NCI-H2227 treated with DMSO at 0.1 percent for 48 hours (cell line): ENCODE data around the gene RHBDL1.

ENCODE experiments used
- DNase-seq: peaks from one replicate; lab custom pipeline; 2025; lab: John Stamatoyannopoulos, UW

The RHBDL1 gene

DNA sequence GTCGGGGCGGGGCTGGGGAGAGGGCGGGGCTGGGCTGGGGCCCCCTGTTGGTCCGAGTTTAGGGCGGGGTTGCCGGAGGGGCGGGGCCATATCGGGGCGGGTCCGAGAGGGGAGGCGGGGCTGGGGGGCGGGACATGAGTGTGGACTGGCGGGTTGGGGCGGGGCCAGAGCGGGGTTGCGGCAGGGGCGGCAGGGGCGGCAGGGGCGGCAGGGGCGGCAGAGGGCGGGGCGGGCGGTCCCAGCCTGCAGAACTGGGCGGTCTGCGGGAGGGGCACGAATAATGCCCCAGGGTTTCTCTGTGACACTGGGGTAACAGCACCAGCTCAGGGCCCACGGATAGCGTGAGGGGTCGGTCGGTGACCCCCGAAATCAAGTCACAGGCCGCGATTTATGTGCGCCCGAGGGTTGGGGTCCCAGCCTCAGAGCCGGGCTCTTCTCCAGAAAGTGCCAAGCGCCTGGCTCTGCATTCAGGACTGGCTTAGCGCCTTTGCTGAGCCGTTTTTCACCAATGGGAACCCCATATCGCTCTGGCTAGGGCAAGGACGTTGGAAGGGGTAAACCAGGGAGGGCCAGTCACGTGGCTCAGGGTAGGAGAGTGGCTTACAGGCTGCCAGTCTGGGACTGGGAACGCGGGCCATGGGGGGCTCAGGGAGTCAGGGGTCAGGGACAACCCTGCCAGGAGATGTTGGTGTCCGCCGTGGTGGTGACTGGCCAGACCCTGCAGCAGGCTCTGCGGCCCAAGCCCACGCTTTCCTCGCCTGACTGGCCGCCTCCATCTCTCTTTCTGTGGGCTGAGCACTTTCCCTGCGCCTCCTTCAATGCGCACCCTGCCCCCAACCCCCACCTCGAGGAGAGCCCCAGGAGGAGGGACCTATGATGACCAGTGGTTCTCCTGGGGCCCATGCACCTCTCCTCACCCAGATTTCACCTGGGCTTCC is 38.1 kb upstream of the RHBDL1 start:
- DNase-seq: peak; percentile 88

DNA sequence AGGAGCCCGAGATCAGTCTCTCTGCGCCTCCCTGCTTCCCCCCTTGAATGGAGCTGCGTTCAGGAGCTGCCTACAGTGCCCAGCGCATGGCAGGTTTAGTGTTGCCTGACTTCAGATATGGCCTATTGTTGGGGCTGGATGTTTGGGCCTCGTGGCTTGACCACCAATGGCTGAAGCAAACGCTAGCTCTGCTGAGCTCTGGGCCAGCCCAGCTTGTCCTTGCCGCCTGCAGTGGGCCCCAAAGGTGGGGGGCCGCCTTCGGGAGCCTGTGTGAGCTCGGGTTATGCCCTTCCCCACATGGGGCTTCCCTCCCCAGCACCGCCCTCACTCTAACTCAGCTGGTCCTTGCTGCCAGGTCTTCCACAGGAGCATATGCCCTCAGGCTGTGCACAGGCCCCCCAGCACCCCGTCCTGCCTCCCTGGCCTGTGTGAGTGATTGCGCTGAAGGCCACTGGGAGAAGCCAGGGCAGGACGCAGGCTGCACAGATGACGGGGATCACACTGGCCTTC is 37.4 kb upstream of the RHBDL1 start:
- no peak for DNase-seq

DNA sequence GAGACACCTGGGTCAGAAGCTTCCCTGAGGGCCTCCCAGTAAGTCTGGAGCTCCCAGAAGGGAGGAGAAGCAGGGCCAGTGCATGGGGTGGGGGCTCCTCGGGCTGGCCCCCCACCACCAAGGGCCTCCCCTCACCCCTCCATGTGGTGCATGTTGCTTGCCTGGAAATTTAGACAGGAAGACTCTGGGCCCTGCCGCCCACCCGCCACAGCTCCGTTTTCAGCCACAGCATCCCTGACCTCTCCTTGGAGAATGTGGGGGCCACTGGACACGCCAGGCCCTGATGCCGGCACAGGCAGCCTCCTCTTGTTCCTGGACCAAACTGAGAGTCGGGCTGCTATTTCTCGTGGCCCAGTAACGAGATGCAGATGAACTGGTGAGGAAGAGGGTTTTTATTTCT is 36.6 kb upstream of the RHBDL1 start:
- no peak for DNase-seq

DNA sequence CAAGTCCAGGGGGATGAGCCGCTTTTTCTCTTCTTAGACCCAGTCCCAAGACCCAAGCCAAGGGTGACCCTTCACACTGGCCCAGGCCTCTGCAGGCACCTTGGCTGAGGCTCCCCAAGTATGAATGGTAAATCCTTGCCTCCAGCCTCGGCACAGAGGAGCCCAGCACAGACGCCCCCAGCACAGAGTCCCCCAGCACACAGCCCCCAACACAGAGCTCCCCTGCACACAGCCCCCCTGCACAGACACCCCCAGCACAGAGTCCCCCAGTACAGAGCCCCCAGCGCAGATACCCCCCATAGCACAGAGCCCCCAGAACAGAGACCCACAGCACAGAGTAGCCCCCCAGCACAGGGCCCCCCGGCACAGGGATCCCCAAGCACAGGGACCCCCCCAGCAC is 34.9 kb upstream of the RHBDL1 start:
- no peak for DNase-seq

DNA sequence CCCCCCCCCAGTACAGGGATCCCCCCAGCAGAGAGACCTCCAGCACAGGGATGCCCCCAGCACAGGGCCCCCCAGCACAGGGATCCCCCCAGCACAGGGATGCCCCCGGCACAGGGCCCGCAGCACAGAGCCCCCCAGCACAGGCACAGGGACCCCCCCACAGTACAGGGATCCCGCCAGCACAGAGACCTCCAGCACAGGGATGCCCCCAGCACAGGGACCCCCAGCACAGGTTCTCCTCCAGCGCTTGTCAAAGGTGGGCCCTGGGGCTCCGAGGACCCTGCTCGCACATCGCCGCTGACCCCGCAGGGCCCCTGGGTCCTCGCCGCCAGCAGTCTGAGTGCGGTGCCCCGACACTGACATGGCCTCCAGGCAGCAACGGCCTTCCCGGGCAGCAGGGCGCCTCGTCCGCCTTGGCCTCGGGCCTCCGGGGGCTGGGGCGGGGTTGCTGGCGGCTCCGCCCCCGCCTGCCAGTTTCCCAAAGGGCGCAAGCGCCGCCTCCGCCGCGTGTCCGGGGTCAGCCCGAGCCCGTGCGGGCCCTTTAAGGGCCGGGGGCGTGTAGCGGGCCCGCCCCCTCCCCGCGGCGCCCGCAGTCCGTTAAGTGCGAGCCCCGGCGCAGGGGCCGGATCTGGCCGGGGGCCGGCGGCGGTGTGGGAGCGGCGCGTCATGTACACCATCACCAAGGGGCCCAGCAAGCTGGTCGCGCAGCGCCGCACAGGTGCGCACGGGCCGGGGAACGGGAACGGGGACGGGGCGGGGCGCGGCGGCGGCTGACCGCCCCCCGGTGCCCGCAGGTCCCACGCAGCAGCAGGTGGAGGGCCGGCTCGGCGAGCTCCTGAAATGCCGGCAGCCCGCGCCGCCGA is 33.9 kb upstream of the RHBDL1 start, which contains the start of gene MCRIP2:
Gene MCRIP2 (plus strand): TSS at position 503 of the 863 bp plus-strand sequence. CDS start 164 bp downstream, at position 667.
- peak; percentile 55 for DNase-seq

DNA sequence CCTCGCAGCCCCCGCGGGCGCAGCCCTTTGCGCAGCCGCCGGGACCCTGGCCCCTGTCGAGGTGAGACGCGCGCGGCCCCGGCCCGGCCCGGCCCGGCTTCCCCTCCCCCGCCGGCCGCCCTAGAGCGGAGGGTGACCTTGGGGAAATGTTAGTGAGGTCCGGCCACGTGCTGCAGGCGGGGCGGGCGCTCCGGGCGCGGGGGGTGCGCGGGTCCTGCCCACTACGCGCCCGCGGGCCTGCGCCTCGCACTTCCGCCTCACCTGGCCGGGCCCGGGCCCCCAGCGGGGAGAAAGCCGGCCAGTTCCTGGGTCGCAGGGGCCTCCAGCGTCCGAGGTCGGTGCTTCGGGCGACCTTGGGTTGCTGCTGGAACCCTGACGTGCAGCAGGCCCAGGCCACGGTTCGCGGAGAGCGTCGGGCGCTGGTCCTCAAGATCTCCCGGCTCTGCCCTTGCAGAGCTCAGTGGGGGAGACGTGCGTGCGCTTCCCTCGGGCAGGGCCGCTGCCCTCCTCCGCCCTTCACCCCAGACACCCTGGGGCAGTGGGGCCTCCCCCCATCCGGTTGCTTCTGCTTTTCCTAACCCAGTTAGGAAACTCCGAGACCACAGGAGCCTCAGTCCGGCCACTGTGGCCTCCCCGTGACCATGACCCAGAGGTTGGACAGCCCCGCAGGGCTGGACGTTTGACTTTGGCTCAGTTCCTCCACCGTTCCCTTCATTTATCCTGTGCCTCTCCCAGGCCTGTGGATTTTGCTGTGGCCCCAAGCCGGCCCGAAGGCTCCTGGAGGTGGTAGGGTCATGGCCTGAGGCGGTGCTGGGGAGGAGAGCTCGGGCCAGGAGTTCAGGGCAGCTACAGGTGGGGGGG is 33.1 kb upstream of the RHBDL1 start:
- no peak for DNase-seq

DNA sequence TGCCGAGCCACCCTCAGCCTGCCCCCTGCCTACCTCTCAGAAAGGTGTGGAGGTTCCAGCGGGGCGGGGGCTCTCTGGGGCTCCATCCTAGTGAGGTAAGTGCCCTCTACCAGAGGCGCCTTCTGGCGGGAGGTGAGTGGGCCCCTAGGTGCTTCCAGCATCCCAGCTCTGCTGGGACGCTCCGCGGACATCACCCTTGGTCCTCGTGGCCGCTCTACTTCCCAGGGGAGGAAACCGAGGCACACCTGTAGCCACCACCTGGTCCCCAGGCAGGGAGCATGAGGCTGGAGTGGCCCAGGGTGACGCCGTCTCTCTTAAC is 32.5 kb upstream of the RHBDL1 start:
- no peak for DNase-seq

DNA sequence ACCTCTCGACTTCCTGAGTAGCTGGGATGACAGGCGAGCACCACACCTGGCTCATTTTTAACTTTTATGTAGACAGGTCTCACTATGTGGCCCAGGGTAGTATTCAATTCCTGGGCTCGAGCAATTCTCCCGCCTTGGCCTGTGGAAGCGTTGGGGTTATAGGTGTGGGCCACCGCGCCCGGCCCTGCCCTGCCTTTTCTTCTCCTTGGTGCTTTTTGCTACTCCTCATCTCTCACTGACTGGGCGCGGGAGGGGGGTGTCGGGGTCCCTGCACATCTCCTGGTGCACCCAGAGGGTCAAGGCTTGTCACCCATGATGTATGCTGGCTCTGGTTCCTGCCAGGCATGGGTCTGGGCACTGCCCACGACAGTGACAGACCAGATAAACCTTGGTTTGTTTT is 30.9 kb upstream of the RHBDL1 start:
- DNase-seq: no peak

DNA sequence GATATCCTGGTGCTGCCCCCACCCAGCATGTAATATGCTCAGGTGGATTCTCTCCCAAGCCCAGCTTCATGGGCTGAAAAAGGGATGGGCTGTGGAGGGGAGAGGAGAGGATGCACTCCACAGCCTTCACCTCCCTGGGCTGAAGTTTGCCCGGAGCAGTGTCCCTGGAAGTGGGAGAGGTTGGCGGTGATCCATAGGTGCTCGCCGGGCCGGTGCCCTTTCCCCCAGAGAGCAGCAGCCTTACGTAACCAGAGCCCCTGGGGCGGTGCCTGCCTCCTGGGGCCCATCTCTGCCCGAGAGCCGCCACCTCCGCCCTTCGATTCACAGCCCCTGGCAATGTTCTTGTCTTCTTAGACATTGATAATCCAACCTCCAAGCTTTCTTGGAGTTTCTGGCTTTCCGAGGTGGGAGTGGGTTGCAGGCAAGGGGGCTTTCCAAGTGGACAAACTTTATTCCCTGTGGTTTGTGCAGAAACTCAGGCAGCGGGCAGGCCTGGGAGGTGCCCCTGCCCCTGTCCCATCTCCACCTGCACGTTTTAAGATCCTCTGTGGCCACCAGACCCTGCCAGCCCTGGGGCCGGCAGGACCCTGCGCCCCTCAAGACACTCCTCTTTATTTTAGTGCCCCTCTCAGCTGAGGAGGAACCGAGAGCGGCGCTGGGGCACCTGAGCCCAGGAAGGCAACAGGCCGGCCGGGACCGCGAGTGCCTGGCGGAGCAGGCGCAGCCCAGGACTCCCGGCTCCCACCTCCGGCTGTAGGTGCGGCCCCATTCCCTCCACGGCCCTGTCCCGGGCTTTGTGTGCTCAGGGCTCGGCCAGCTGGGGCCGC is 29.4 kb upstream of the RHBDL1 start:
- DNase-seq: no peak

DNA sequence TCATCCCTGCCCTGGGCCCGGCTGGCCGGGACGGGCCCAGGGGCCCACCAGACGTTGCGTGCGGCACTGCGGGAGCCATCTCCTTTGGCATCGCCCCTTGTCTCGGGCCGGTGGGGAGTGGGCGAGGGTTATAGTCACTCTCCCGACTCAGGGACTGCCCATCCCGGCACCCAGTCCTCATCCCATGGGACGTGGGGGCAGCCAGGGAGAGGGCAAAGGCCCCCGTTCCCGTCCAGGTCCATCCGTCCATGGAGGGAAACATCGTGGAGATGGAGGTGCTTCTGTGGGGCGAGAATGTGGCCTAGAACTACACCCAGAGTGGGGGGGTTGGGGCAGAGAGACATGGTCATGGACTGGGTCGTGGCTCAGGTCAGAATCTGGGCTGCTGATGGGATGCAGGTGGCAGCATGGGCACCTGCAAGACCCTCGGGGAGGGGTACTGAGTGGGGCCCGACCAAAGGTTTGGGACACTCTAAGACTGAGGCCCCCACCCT is 28.7 kb upstream of the RHBDL1 start:
- no peak for DNase-seq

DNA sequence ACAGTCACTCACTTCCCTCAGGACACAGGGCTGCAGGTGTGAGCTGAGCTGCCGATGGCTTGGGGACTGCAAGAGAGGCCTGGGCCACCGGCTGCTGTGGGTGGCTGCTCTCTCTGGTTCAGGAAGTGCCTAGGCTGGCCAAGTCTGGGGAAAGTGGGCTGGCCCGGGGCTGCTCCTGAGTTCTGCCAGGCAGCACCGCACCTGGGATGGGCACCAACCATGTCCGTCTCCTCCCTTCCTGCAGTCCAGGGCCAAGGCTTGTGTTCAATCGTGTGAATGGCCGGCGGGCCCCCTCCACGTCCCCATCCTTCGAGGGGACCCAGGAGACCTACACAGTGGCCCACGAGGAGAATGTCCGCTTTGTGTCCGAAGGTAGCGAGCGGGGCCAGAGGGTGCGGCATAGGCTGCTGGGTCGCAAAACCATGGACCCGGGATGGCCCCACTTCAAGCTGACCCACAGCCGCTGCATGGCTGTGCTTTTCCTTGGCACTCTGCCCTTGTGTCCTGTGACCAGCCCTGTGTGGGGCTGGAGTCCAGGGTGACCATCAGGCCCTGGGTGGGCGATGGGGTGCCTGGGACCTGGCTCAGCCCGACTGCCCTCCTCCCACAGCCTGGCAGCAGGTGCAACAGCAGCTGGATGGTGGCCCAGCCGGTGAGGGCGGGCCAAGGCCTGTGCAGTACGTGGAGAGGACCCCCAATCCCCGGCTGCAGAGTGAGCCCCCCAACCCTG is 28.1 kb upstream of the RHBDL1 start:
- no peak for DNase-seq

DNA sequence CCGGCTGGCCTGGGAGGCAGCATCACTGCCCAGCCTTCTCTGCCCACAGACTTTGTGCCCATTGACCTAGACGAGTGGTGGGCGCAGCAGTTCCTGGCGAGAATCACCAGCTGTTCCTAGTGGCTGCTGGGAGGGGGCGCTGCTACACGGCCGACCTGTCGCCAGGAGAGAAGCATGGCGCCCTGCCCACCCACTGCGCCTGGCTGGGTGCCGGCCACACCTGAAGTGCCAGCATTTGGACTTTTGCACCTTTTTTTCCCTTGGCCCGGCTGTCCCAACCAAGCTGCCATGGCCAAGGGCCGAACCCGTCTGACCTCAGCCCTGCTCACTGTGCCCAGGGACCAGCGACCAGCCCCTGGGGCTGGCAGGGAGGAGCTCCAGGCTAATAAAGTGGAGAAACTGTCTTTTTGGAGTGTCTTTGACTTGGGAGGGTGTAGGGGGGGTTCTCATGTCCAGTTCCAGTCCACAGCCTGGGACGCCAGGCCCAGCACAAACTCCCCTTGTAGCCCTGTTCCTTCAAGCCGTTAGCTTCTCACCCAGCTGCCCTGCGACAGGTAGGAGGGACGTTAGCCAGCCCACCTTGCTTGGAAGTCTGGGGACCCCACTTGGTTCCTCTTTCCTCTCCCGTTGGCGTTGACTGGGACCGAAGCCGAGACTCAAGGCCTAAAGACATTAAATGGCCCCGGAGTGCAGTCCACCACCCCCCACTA is 27.2 kb upstream of the RHBDL1 start:
- DNase-seq: peak; percentile 7

DNA sequence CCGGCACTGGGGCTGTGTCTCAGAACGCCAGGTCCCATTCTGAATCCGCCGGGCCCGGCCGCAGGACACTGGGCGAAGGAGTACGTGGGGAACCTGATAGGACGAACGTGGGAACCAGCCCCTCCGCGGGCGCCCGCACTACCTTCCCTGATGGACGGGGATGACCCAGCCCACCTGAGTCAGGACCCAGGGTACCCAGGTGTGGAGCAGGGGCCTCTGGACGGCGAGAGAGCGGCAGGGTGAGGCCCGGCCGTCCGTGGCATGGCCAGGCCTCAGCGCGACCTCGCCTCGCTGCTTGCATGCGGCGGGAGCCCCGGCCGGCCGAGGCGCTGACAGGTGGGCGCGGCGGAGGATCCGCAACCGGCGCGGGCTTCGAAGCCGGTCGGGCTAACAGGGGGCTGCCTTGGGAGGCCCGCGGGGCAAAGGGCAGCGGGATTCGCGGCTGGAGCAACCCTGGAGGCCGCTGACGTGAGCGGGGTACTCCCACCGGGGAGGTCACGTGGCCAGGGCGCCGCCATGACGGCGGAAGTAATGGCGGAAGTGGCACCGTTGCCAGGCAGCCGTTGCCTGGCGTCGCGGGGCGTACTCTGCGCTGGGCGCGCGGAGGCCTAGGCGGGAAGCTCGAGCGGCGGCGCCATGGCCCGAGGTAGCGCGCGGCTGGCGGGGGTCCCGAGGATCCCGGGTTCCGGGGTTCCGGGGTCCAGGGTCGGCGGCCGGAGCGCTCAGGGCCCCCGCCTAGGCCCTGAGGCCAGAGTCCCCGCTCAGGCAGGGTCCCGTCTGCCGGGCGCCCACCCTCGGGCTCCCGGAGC is 26.5 kb upstream of the RHBDL1 start, which contains the start of gene WDR90:
Gene WDR90 (plus strand): TSS at position 585 of the 809 bp plus-strand sequence. CDS start 52 bp downstream, at position 637.
- DNase-seq: peak; percentile 89

DNA sequence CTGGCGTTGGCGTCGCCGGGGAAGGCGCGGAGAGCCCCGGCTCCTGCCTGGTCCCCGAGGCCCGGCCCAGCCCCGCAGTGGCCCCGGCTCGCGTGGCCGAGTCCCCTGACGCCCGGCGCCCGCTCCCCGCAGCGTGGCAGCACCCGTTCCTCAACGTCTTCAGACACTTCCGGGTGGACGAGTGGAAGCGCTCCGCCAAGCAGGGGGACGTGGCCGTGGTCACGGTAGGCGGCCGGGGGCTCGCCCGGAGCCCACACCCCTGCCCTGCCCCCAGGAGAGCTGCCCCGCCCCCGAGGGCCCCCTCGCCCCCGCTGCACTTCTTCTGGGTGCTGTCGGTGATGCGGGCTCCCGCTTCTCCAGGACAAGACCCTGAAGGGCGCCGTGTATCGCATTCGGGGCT is 25.8 kb upstream of the RHBDL1 start:
- no peak for DNase-seq

DNA sequence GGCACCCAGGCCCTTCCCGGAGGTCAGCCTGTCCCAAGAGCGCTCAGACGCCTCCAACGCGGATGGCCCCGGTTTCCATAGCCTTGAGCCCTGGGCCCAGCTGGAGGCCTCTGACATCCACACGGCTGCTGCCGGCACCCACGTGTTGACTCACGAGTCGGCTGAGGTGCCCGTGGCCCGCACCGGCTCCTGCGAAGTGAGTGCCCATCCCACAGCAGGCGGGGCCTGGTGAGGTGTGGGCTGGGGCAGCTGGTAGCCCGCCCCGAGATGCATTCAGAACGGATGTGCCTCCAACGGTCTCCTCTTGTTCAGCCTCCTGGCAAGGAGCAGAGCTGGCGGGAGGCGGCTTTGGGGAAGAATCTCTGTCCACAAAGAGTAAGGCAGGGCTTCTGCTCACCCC is 23.6 kb upstream of the RHBDL1 start:
- no peak for DNase-seq

DNA sequence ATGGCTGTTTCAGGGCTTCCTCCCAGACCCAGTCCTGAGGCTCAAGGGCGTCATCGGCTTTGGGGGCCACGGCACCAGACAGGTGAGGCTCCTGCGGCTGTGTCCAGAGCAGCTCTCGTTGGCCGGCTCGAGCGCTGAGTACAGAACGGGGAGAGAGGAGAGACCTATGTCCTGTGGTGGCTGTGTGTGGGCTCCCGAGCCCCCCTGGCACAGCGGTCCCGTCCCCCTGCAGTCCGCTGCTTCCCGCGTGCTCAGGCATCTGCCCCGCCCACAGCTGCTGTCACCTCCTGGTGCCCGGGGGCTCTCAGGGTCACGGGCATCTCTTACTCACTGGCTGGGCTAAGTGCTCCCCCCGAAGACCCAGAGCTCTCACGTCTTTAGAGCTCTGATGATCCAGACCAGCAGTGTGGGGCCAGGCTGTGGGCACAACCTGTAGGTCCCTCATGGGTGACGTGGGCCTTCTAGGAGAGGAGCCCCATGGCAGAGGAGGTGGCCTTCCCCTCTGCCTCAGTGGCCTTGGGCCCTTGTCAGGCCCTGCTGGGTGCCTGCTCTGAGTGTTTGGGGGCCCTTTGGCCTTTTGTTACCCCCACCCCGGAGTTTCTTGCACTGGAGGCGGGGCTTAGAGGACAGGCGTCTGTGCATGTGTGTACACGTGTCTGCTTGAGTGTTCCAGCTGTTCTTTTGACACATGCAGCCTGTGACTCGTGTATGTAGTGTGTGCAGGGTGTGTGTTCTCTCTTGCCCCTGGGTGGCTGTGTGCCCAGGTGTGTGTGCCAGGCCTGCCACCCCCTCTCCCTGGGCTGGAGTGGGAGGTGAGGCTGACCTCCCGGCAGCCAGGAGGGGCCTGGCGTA is 22.8 kb upstream of the RHBDL1 start:
- DNase-seq: no peak

DNA sequence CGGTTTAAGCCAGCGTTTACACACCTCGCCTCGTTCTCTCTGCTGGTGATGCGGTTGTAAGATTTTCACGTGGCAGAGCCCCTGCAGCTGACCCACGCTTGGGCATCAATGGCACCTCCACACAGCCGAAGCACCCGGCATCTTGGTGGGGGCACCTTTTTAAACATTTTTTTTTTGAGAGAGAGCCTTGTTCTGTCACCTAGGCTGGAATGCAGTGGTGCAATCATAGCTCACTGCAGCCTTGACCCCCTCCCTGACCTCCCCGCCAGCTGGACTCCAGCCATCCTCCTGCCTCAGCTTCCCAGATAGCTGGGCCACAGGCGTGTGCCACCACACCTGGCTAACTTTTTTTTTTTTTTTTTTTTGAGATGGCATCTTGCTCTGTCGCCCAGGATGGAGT is 21.4 kb upstream of the RHBDL1 start:
- no peak for DNase-seq
